ENCODE measurements around the gene SPDEF. TPM values are rescaled to one million over a fixed set of nuclear protein-coding genes. Genes with fewer than 3 reads are reported as not detected.

Gene SPDEF
- total RNA-seq, 1 donor from 2014 or later: 0.65 TPM

DNA sequence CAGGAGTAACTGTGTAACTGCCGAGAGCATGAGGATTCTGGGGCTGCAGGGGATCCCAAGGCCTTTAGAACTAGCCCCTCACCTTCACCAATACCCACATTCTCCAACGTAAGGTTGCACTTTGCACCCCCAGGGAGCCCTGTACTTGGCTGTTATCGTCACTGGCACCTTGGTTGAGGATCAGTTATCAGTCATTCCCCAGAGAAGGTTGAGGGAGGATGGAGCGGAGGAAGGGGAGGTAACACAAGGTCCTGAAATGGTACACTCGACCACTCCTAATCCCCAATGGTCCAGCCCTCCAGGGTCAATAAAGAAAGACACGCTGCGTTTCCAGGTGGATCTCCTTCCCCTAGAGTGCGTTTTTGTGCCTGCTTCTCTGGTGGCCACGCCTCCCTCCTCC lies 1.1 kb upstream of the SPDEF start:
- TF ChIP-seq, protein P1, sequence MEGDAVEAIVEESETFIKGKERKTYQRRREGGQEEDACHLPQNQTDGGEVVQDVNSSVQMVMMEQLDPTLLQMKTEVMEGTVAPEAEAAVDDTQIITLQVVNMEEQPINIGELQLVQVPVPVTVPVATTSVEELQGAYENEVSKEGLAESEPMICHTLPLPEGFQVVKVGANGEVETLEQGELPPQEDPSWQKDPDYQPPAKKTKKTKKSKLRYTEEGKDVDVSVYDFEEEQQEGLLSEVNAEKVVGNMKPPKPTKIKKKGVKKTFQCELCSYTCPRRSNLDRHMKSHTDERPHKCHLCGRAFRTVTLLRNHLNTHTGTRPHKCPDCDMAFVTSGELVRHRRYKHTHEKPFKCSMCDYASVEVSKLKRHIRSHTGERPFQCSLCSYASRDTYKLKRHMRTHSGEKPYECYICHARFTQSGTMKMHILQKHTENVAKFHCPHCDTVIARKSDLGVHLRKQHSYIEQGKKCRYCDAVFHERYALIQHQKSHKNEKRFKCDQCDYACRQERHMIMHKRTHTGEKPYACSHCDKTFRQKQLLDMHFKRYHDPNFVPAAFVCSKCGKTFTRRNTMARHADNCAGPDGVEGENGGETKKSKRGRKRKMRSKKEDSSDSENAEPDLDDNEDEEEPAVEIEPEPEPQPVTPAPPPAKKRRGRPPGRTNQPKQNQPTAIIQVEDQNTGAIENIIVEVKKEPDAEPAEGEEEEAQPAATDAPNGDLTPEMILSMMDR (IDR thresholded peaks at IDR 0.05; ENCODE audit: unreplicated experiment): no peak
- H3K9me3 Mint-ChIP-seq (ENCODE audit: low read depth): no peaks in the 10 kb centered on the region
- no peak overlapping the region for H3K27ac Mint-ChIP-seq
- DNase-seq (ENCODE audit: low spot score, unreplicated experiment): no peak
- H3K27me3 Mint-ChIP-seq: peaks cover 29% of the 10 kb centered on the region
- H3K4me1 Mint-ChIP-seq (ENCODE audit: low read depth): peaks cover 24% of the 10 kb centered on the region
- H3K4me3 Mint-ChIP-seq (ENCODE audit: low read depth): no peak overlapping the region
- no peaks in the 10 kb centered on the region for H3K36me3 Mint-ChIP-seq (ENCODE audit: insufficient read depth)

DNA sequence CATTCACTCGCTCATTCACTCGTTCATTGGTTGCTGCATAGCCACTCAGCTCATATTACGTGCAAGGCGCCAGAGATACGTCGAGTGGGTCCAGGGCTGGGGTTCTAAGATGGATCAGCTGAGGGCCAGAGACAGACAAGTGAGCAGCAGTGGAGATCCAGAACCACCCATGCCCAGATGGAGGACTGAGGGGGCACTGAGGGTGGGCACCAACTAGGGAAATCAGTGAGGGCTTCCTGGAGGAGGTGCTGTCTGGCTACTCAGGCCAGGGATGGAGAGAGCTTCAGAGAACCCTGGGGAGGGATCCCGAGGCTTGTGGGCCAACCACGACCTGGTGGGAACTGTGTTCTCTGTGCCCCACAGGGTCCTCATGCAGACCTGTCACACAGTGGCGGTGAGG lies 364 bp upstream of the SPDEF start:
- no peak overlapping the region for H3K27ac Mint-ChIP-seq
- H3K9me3 Mint-ChIP-seq (ENCODE audit: low read depth): no peaks in the 10 kb centered on the region
- peaks cover 33% of the 10 kb centered on the region for H3K27me3 Mint-ChIP-seq
- no peak for DNase-seq (ENCODE audit: low spot score, unreplicated experiment)
- no peaks in the 10 kb centered on the region for H3K36me3 Mint-ChIP-seq (ENCODE audit: insufficient read depth)
- H3K4me3 Mint-ChIP-seq (ENCODE audit: low read depth): no peak overlapping the region
- peaks cover 24% of the 10 kb centered on the region for H3K4me1 Mint-ChIP-seq (ENCODE audit: low read depth)
- TF ChIP-seq, protein P1 (IDR thresholded peaks at IDR 0.05; ENCODE audit: unreplicated experiment): no peak

DNA sequence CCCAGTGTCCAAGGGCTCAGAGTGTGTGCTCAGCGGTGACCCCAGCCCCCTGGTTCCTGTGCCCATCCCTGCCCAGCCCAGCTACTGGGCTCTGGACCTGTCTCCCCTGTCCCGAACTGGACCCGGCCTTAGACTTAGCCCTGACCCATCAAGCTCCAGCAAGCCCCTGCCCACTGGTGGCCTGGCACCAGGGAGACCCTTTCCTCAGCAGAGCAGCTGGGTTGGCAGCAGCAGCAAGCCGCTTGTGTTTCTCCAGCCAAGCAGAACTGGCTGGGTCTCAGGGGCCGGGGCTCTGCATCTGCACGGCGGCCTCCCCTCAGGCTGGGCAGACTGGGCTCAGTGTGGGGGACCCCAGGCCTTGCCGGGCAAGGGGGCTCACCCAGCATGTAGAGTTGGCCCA lies 801 bp downstream of the SPDEF start:
- peaks cover 21% of the 10 kb centered on the region for H3K4me1 Mint-ChIP-seq (ENCODE audit: low read depth)
- no peak overlapping the region for H3K27ac Mint-ChIP-seq
- peaks cover 30% of the 10 kb centered on the region for H3K27me3 Mint-ChIP-seq
- no peak overlapping the region for H3K4me3 Mint-ChIP-seq (ENCODE audit: low read depth)
- TF ChIP-seq, protein P1 (IDR thresholded peaks at IDR 0.05; ENCODE audit: unreplicated experiment): no peak
- H3K9me3 Mint-ChIP-seq (ENCODE audit: low read depth): no peaks in the 10 kb centered on the region
- no peaks in the 10 kb centered on the region for H3K36me3 Mint-ChIP-seq (ENCODE audit: insufficient read depth)
- no peak for DNase-seq (ENCODE audit: low spot score, unreplicated experiment)

DNA sequence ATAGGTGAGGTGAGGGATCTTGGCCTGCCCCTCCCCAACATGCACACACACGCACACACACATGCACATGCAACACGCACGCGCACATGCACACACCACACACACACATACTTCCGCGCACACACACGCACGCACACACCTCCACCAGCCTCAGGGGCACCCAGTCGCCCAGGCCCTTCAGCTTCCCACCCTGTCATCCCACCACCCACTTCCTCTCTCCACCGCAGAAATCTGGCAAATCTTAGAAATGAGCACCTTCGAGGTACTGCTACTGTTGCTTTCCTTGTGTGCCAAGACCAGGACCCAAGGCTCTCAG lies 1.2 kb downstream of the SPDEF start:
- DNase-seq (ENCODE audit: low spot score, unreplicated experiment): no peak
- H3K27me3 Mint-ChIP-seq: peaks cover 26% of the 10 kb centered on the region
- no peak overlapping the region for H3K27ac Mint-ChIP-seq
- TF ChIP-seq, protein P1 (IDR thresholded peaks at IDR 0.05; ENCODE audit: unreplicated experiment): no peak
- H3K4me1 Mint-ChIP-seq (ENCODE audit: low read depth): peaks cover 17% of the 10 kb centered on the region
- H3K9me3 Mint-ChIP-seq (ENCODE audit: low read depth): no peaks in the 10 kb centered on the region
- no peak overlapping the region for H3K4me3 Mint-ChIP-seq (ENCODE audit: low read depth)
- no peaks in the 10 kb centered on the region for H3K36me3 Mint-ChIP-seq (ENCODE audit: insufficient read depth)

DNA sequence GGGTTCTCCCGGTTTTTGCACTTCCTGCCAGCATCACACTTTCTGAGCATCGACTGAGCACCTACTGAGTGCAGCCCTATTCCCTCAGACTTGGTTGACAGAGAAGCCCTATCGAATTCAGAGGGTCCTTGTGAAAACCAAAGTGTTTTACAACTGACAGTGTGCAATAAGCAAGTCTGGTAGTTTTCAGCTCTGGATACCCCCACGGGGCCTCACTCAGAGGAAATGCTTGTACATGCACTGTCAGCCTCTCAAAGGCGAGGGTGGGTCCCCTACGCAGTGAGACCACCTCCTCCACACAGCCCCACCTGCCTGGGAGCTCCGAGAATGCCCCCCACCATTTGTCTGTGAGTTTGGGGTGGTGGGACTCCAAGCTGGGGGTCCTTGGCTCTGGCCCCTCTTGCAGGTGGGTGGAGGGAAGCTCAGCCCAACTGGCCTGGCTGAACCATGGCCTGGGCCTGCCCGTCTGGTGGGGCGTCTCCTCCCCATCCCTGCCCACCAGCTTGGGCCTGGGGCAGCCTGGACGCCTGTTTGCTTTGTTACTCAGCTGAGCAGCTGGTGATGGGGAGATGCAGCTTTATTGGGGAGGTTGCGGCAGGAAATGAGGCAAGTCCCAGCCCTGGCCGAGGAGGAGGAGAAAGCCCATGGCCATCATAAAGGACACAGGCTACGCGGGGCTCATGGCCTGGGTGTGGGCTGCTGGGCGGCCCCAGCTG lies 1.7 kb downstream of the SPDEF start:
- Mint-ChIP-seq H3K27me3 (peaks cover 24% of the 10 kb centered on the region), H3K9me3 (ENCODE audit: low read depth) (no peaks in the 10 kb centered on the region), H3K4me1 (ENCODE audit: low read depth) (peaks cover 13% of the 10 kb centered on the region), H3K36me3 (ENCODE audit: insufficient read depth) (no peaks in the 10 kb centered on the region), H3K4me3 (ENCODE audit: low read depth) (no peak overlapping the region), H3K27ac (no peak overlapping the region)
- TF ChIP-seq, protein P1 (IDR thresholded peaks at IDR 0.05; ENCODE audit: unreplicated experiment): no peak
- DNase-seq (ENCODE audit: low spot score, unreplicated experiment): no peak
